GM12878 (cell line): ENCODE measurements around the gene CROT. TPM values are rescaled to one million over a fixed set of nuclear protein-coding genes. Genes with fewer than 3 reads are reported as not detected.
A peak's percentile ranks its signal among the peaks of the same experiment; 100 is the strongest.

ENCODE experiments used
- ATAC-seq: fragments of 200-7000 bp; cut with Tn5 transposase; 3 replicates; pipeline ENCODE4 v1.9.1; 2020; ENCODE audit warnings: mild to moderate bottlenecking, moderate library complexity
- BruUV-seq: library from RNA; stranded (reverse); fragments of 400-500 nt; replicated peaks from 2 replicates; lab custom pipeline; 2021; lab: Mats Ljungman, UMichigan
- CTCF ChIA-PET: fragments of 300-600 bp; sonication (Branson Sonifier 250); formaldehyde crosslinking; extraction: SDS; loops from one replicate; lab custom pipeline; 2021; ENCODE audit warnings: inconsistent platforms; lab: Yijun Ruan, JAX
- POLR2A ChIA-PET: fragments of 350-600 bp; formaldehyde crosslinking; extraction: SDS; loops from one replicate; lab custom pipeline; 2021; ENCODE audit warnings: inconsistent platforms; lab: Charles Lee
- RAD21 ChIA-PET: fragments of 300-600 bp; sonication (Branson Sonifier 250); formaldehyde crosslinking; loops from one replicate; lab custom pipeline; 2023; ENCODE audit warnings: antibody characterized with exemption; ENCODE audit not compliant: unreplicated experiment; lab: Charles Lee
- SMC1A ChIA-PET: fragments of 300-600 bp; sonication (Branson Sonifier 250); formaldehyde crosslinking; loops from one replicate; lab custom pipeline; 2023; ENCODE audit not compliant: unreplicated experiment, uncharacterized antibody; lab: Charles Lee
- DNase-seq: peaks from one replicate; pipeline ENCODE4 v3.0.0-alpha.2; 2011; ENCODE audit warnings: low read depth, low spot score
- FAIRE-seq: peaks from 3 replicates; lab custom pipeline; 2011; peaks lifted over from hg19 to GRCh38; lab: Jason Lieb, UNC
- H2AFZ ChIP-seq: 2 replicates; pipeline ENCODE4 v1.6.0; 2011; ENCODE audit warnings: low read depth, low read length, control low read depth; ENCODE audit not compliant: control insufficient read depth
- H3K27ac ChIP-seq: 2 replicates; pipeline ENCODE4 v1.5.1; 2011; ENCODE audit warnings: control low read depth; ENCODE audit not compliant: control insufficient read depth, insufficient read depth
- H3K27me3 ChIP-seq, 2 experiments: replicated peaks in 1 of 2; 2 replicates each; pipeline versions ENCODE4 v1.6.0 to v1.6.1; 2011; ENCODE audit warnings: low read length in 1 of 2; ENCODE audit not compliant: control insufficient read depth in 2 of 2, insufficient read depth in 2 of 2
- H3K36me3 ChIP-seq, 2 experiments: 2 replicates each; pipeline ENCODE4 v1.5.1; 2011; ENCODE audit warnings: low read length in 1 of 2; ENCODE audit not compliant: control insufficient read depth in 2 of 2, insufficient read depth in 2 of 2
- H3K4me1 ChIP-seq: 2 replicates; pipeline ENCODE4 v1.6.1; 2011; ENCODE audit warnings: mild to moderate bottlenecking, low read length, moderate library complexity, mixed read lengths; ENCODE audit not compliant: control insufficient read depth, insufficient read depth
- H3K4me2 ChIP-seq: 2 replicates; pipeline ENCODE4 v1.6.0; 2011; ENCODE audit warnings: control low read depth; ENCODE audit not compliant: control insufficient read depth, insufficient read depth
- H3K4me3 ChIP-seq: fragments of 200-600 bp; sonication (generic); 2 replicates; pipeline ENCODE4 v1.5.1; 2016
- H3K79me2 ChIP-seq: 2 replicates; pipeline ENCODE4 v1.6.0; 2011; ENCODE audit warnings: low read length; ENCODE audit not compliant: control insufficient read depth, insufficient read depth
- H3K9ac ChIP-seq: 2 replicates; pipeline ENCODE4 v1.8.0; 2011; ENCODE audit warnings: low read length, control low read depth, mixed read lengths; ENCODE audit not compliant: control insufficient read depth, insufficient read depth
- H3K9me3 ChIP-seq: replicated peaks from 3 replicates; pipeline ENCODE4 v1.5.1; 2011; ENCODE audit warnings: mild to moderate bottlenecking, low read length; ENCODE audit not compliant: control insufficient read depth, insufficient read depth
- H4K20me1 ChIP-seq: 2 replicates; pipeline ENCODE4 v1.6.0; 2011; ENCODE audit not compliant: control insufficient read depth, insufficient read depth
- CHD4 ChIP-seq: fragments of 200-600 bp; sonication (generic); IDR thresholded peaks from 2 replicates; pipeline ENCODE4 v1.6.1; 2016; ENCODE audit warnings: mild to moderate bottlenecking
- MTA3 ChIP-seq: IDR thresholded peaks from 2 replicates; pipeline ENCODE4 v1.6.1; 2012; ENCODE audit warnings: low read length, inconsistent platforms, borderline replicate concordance
- SMARCA5 ChIP-seq: fragments of 450-650 bp; IDR thresholded peaks from 2 replicates; pipeline ENCODE4 v1.6.1; 2017; ENCODE audit warnings: mild to moderate bottlenecking
- WGBS: methylation state at CpG from one replicate; pipeline ENCODE4 v1.1.6; 2016; ENCODE audit warnings: low lambda C conversion rate; ENCODE audit not compliant: insufficient replicate concordance, insufficient coverage; ENCODE audit errors: missing lambda C conversion rate; 5-methylcytosine and 5-hydroxymethylcytosine counted together
- in situ Hi-C: fragments of 300-500 bp; cut with MboI; formaldehyde crosslinking; loops from 9 replicates; pipeline ENCODE4 v1.14.3; 2018; ENCODE audit warnings: mixed read lengths
- intact Hi-C: fragments of 100-400 bp; cut with micrococcal nuclease; formaldehyde crosslinking; loops from one replicate; pipeline ENCODE4 v1.14.2; 2022; ENCODE audit not compliant: unreplicated experiment
- polyA plus RNA-seq, 11 experiments: library from polyadenylated mRNA; depleted of rRNA in 4 of 11; unstranded in 6 of 11; stranded (reverse) in 5 of 11; fragments of >200 nt; fragmentation: Nextera tagmentation in 4 of 11; fragmentation: Illumina TruSeq in 1 of 11; extraction: Ambion mirVana in 4 of 11; extraction: Trizol in 1 of 11; gene quantifications; 1 replicate in 1 of 11; 2 replicates in 10 of 11; pipeline versions ENCODE4 v1.2.1 to v1.2.3, GENCODE V29; 2011 to 2016; ENCODE audit warnings: inconsistent platforms in 2 of 11, missing spikeins in 2 of 11, low read depth in 1 of 11
- total RNA-seq, 4 experiments: library from RNA; depleted of rRNA in 3 of 4; stranded (reverse); fragments of >200 nt in 3 of 4; fragmentation: Illumina TruSeq in 1 of 4; extraction: Trizol in 1 of 4; gene quantifications; 2 replicates each; pipeline versions ENCODE4 v1.2.1 to v1.2.3, GENCODE V29; 2013 to 2021
- TF ChIP-seq, protein P1 (sequence below): IDR thresholded peaks from 2 replicates; pipeline ENCODE4 v1.6.1; 2012; ENCODE audit warnings: improper control_type of control experiment, low read depth, low read length; ENCODE audit not compliant: insufficient replicate concordance

The CROT gene
- total and polyA plus RNA-seq, 10 of the 15 experiments (the other 5 are each of a cell fraction or from before 2014, with no cell fraction given): 5.5 to 15.9 (median 12.1) TPM

GRCh38 chr7:87344446-87344845 lies 1.0 kb upstream of the CROT start:
- H3K27ac ChIP-seq: peak overlapping the region; percentile 76
- CTCF ChIA-PET: interaction anchor here (1.0 to 2.0 kb wide), 2 partner anchors 72 to 150 kb away, joined by 3 to 8 read pairs; no protein-coding TSS in a partner anchor
- H3K4me1 ChIP-seq: no peaks in the 10 kb centered on the region
- in situ Hi-C loops: no loop called here
- peak overlapping the region; percentile 86 for H2AFZ ChIP-seq
- peaks cover 29% of the 10 kb centered on the region for H3K79me2 ChIP-seq
- RAD21 ChIA-PET: interaction anchor here (0.7 to 2.5 kb wide), 3 partner anchors 28 to 190 kb away, joined by 3 to 13 read pairs (median 4); no protein-coding TSS in a partner anchor
- H3K36me3 ChIP-seq: peaks cover 0 to 7% of the 10 kb centered on the region in 2 experiments; a peak in 1 of 4 replicates
- BruUV-seq: no TSS peak
- no peak for DNase-seq
- intact Hi-C loops: loop anchor here (5.0 to 10.0 kb wide), 2 partner anchors 127 to 580 kb away; partner anchors contain the start of gene TMEM243
- no peaks in the 10 kb centered on the region for H4K20me1 ChIP-seq
- no peaks in the 10 kb centered on the region for H3K9me3 ChIP-seq
- FAIRE-seq: no peak
- no peak for ATAC-seq
- WGBS: 4% methylated on average over 2 of the region's 2 CpGs
- peak overlapping the region; percentile 80 for H3K4me3 ChIP-seq
- POLR2A ChIA-PET: interaction anchor here (1.2 to 3.6 kb wide), 5 partner anchors 17 to 532 kb away, joined by 3 to 11 read pairs (median 5); partner anchors contain the start of genes DBF4, DMTF1 and SLC25A40
- H3K9ac ChIP-seq: peak overlapping the region; percentile 74
- no peaks in the 10 kb centered on the region for H3K27me3 ChIP-seq
- SMC1A ChIA-PET: interaction anchor here (0.7 to 5.9 kb wide), 6 partner anchors 7 to 127 kb away, joined by 3 to 37 read pairs (median 5); no protein-coding TSS in a partner anchor
- TF ChIP-seq SMARCA5 (no peak), CHD4 (no peak), MTA3 (no peak)
- TF ChIP-seq, protein P1, sequence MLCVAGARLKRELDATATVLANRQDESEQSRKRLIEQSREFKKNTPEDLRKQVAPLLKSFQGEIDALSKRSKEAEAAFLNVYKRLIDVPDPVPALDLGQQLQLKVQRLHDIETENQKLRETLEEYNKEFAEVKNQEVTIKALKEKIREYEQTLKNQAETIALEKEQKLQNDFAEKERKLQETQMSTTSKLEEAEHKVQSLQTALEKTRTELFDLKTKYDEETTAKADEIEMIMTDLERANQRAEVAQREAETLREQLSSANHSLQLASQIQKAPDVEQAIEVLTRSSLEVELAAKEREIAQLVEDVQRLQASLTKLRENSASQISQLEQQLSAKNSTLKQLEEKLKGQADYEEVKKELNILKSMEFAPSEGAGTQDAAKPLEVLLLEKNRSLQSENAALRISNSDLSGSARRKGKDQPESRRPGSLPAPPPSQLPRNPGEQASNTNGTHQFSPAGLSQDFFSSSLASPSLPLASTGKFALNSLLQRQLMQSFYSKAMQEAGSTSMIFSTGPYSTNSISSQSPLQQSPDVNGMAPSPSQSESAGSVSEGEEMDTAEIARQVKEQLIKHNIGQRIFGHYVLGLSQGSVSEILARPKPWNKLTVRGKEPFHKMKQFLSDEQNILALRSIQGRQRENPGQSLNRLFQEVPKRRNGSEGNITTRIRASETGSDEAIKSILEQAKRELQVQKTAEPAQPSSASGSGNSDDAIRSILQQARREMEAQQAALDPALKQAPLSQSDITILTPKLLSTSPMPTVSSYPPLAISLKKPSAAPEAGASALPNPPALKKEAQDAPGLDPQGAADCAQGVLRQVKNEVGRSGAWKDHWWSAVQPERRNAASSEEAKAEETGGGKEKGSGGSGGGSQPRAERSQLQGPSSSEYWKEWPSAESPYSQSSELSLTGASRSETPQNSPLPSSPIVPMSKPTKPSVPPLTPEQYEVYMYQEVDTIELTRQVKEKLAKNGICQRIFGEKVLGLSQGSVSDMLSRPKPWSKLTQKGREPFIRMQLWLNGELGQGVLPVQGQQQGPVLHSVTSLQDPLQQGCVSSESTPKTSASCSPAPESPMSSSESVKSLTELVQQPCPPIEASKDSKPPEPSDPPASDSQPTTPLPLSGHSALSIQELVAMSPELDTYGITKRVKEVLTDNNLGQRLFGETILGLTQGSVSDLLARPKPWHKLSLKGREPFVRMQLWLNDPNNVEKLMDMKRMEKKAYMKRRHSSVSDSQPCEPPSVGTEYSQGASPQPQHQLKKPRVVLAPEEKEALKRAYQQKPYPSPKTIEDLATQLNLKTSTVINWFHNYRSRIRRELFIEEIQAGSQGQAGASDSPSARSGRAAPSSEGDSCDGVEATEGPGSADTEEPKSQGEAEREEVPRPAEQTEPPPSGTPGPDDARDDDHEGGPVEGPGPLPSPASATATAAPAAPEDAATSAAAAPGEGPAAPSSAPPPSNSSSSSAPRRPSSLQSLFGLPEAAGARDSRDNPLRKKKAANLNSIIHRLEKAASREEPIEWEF: no peak
- TF ChIP-seq, all 136 proteins: peak for 0
- peak overlapping the region; percentile 94 for H3K4me2 ChIP-seq
